Heart left ventricle (tissue), 16 donors: ENCODE measurements around the gene NPHP3. TPM values are rescaled to one million over a fixed set of nuclear protein-coding genes. Genes with fewer than 3 reads are reported as not detected.
"Not testable (repeated sequence)": the region's sequence is repeated elsewhere in the genome, so short reads cannot be mapped to it uniquely, and the experiment has no call there.

Source experiments
- ATAC-seq, 4 donors: fragments of 200-7000 bp; cut with Tn5 transposase; one replicate each; pipeline ENCODE4 v1.9.1; 2020 to 2022; ENCODE audit warnings: moderate library complexity in 4 of 4, mild to moderate bottlenecking in 3 of 4, moderate number of reproducible peaks in 1 of 4
- DNase-seq, 5 donors: peaks; one replicate each; pipeline ENCODE4 v3.0.0-alpha.2; 2020
- H3K27ac ChIP-seq, 12 donors: fragments of 200-600 bp; sonication (generic) in 4 of 12; one replicate each; pipeline versions ENCODE4 v1.5.0 to v1.8.0; 2016 to 2022; ENCODE audit warnings: mild to moderate bottlenecking in 2 of 12
- H3K27me3 ChIP-seq, 9 donors: fragments of 200-600 bp; sonication (generic) in 2 of 9; one replicate each; pipeline versions ENCODE4 v1.5.1 to v1.8.0; 2016 to 2022; ENCODE audit warnings: mild to moderate bottlenecking in 3 of 9
- H3K36me3 ChIP-seq, 9 donors: fragments of 200-600 bp; sonication (generic) in 2 of 9; one replicate each; pipeline versions ENCODE4 v1.5.0 to v1.8.0; 2018 to 2022; ENCODE audit warnings: mild to moderate bottlenecking in 2 of 9
- H3K4me1 ChIP-seq, 12 donors: fragments of 200-600 bp; sonication (generic) in 4 of 12; one replicate each; pipeline versions ENCODE4 v1.5.0 to v1.8.0; 2016 to 2022; ENCODE audit warnings: mild to moderate bottlenecking in 3 of 12
- H3K4me3 ChIP-seq, 12 donors: fragments of 200-600 bp; sonication (generic) in 4 of 12; one replicate each; pipeline versions ENCODE4 v1.5.0 to v1.8.0; 2017 to 2022; ENCODE audit warnings: mild to moderate bottlenecking in 9 of 12, moderate library complexity in 4 of 12
- H3K9me3 ChIP-seq, 12 donors: fragments of 200-600 bp; sonication (generic) in 4 of 12; one replicate each; pipeline versions ENCODE4 v1.5.0 to v1.8.0; 2016 to 2022; ENCODE audit warnings: mild to moderate bottlenecking in 1 of 12
- CTCF ChIP-seq, 12 donors: fragments of 200-600 bp; sonication (generic) in 4 of 12; IDR thresholded peaks; one replicate each; pipeline versions ENCODE4 v1.5.0 to v1.8.0; 2018 to 2022; ENCODE audit warnings: antibody characterized with exemption in 12 of 12, mild to moderate bottlenecking in 5 of 12
- POLR2A ChIP-seq, 2 donors: fragments of 450-650 bp; IDR thresholded peaks; one replicate each; pipeline ENCODE4 v1.6.1; 2017; ENCODE audit warnings: antibody characterized with exemption in 2 of 2, mild to moderate bottlenecking in 2 of 2, moderate library complexity in 2 of 2
- WGBS, 4 donors: extraction: QIAGEN DNeasy Blood & Tissue Kit in 2 of 4; methylation state at CpG; one replicate each; pipeline versions ENCODE4 v1.1.5 to v1.1.7; 2013 to 2018; 5-methylcytosine and 5-hydroxymethylcytosine counted together
- intact Hi-C, 10 donors: fragments of 100-400 bp; cut with DNase I; formaldehyde crosslinking; loops; one replicate each; pipeline versions ENCODE4 v1.11.1 to v1.14.2; 2022
- polyA plus RNA-seq, 2 donors: library from polyadenylated mRNA; stranded (reverse); fragments of 200-250 nt; gene quantifications; one replicate each; pipeline ENCODE4 v1.2.3, GENCODE V29; 2013
- total RNA-seq, 9 donors: library from RNA; depleted of rRNA in 2 of 9; stranded (reverse); fragments of >200 nt in 2 of 9; fragmentation: NEBNext Ultra II Directional in 3 of 9; extraction: Animal tissue kit (Norgen Biotek cat#: 25700) in 3 of 9; gene quantifications; one replicate each; pipeline versions ENCODE4 v1.1.0 to v1.2.4, GENCODE V29; 2016 to 2023
- donor health status: ischemic (EF 13 %, LVEDD 7.1; RV severe dilation, severe dysfunction).
- donor health status: healthy with polysubstance abuse.
- donor health status: DM: no; HTN: yes; CAD: no.
- donor health status: DM: no; HTN: no; CAD: no.
- donor health status: ischemic (EF 25% LVEDD 6.9; RV normal size, moderate dysfunction).
- donor health status: ischemic (EF 25% LVEDD 5.7; RV mildly dilated, moderate dysfunction).
- donor health status: healthy.
- donor health status: DM: yes; HTN: yes; CAD: no.
- donor health status: ischemic (EF 35%, LVEDD 5.7; RV mildly dilated, moderate dysfunction).
- donor health status: nonischemic (EF 11% LVEDD 7.7; RV severe dilation, severe dysfunction).
- donor health status: DM: yes; HTN: yes; CAD: no.
- donor health status: PGD.
- donor health status: ischemic (EF 29% LVEDD 5.4; RV normal size, mild dysfunction).
- donor health status: nonischemic (EF 23%, LVEDD 6.1; RV moderate dilation, normal function).

The NPHP3 gene
- total and polyA plus RNA-seq, 11 donors, result 5.3 to 14.7 (median 10.9) TPM

DNA sequence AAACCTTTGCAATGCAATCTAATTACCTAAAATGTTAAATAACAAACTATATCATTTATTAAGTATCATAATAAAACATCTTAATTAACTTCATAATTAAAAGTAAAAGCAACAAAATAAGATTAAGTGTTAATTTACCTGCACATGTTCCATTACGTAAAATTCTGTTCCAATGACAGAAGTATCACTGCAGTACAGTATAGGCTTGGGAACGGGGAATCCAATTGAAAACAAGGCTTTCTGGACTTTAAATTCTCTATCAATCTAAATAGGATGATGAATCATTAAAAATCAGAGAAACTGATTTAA is 79.7 kb downstream of the NPHP3 start:
- ATAC-seq (no peak), DNase-seq (no peak)
- 58 to 66% (median 64%) methylated on average over 2 of the region's 2 CpGs for WGBS, 4 donors
- Histone ChIP-seq H3K9me3 (no peaks in the 10 kb centered on the region), H3K4me3 (no peak overlapping the region), H3K27me3 (no peaks in the 10 kb centered on the region), H3K36me3 (peaks cover 0 to 49% (median 23%) of the 10 kb centered on the region in 9 donors), H3K4me1 (peaks cover 0 to 6% (median 0%) of the 10 kb centered on the region in 12 donors), H3K27ac (no peak overlapping the region)
- TF ChIP-seq CTCF (IDR thresholded peaks at IDR 0.05) (peak in 1 of 12 donors; percentile 35), POLR2A (IDR thresholded peaks at IDR 0.05) (no peak)
- intact Hi-C loops, result loop anchor here in 9 of 10 donors (1.0 to 10.0 kb wide), 4 partner anchors 106 to 288 kb away; no protein-coding TSS in a partner anchor

DNA sequence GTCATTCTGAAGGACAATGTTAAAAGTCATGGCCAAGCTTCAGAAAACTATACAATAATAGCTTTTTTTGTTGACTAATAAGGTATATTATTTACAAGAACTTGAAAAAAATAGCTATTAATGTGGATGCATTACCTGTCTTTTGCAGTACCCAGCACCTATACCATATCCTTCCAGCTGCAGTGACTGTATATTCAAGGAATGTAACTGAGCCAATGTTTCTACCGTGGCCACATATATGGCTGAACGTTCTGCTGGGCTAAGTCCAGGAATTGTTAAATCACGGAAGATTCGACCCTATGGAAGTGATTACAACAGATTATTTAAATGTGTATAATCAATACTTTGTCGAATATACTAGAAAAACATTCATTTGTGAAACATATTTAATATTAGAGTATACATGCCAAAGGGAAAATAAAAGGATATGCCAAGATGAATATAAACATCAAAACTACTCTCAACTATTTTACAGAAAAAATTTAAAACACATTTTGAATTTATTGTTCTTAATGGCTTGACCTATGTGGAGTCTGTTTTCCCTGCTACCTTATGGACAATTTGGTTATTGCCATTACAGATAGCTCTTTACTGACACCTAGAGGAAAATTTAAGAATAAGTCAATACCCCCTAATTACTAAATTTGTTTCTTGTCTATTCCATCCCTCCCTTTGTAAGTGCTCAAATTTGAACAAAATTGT is 80.2 kb downstream of the NPHP3 start:
- no peak for DNase-seq
- TF ChIP-seq POLR2A (IDR thresholded peaks at IDR 0.05), result no peak
- TF ChIP-seq CTCF (IDR thresholded peaks at IDR 0.05), result peak; percentile 65 to 90 (median 82)
- Histone ChIP-seq H3K36me3 (peaks cover 0 to 54% (median 23%) of the 10 kb centered on the region in 9 donors), H3K4me1 (peaks cover 0 to 6% (median 0%) of the 10 kb centered on the region in 12 donors), H3K27me3 (no peaks in the 10 kb centered on the region), H3K4me3 (no peak overlapping the region), H3K9me3 (no peaks in the 10 kb centered on the region), H3K27ac (no peak overlapping the region)
- intact Hi-C loops, result loop anchor here (1.0 to 10.0 kb wide), 4 partner anchors 105 to 287 kb away; no protein-coding TSS in a partner anchor
- WGBS, 4 donors, result 62 to 68% (median 65%) methylated on average over 5 of the region's 5 CpGs
- peak in 2 of 4 donors; percentile 57 to 76 for ATAC-seq

DNA sequence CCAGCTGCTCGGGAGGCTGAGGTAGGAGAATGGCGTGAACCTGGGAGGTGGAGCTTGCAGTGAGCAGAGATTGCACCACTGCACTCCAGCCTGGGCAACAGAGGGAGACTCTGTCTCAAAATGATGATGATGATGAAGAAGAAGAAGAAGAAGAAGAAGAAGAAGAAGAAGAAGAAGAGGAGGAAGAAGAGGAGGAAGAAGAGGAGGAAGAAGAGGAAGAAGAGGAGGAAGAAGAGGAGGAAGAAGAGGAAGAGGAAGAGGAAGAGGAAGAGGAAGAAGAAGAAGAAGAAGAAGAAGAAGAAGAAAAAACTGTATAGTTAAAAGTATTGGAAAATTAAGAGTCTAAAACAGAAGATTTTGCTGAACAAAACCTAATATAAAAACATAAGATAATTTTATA is 80.8 kb downstream of the NPHP3 start:
- not testable (repeated sequence) for ATAC-seq, H3K27me3 ChIP-seq, H3K4me3 ChIP-seq, H3K27ac ChIP-seq, H3K9me3 ChIP-seq, H3K4me1 ChIP-seq, DNase-seq
- intact Hi-C loops, result loop anchor here in 2 of 10 donors (2.0 to 10.0 kb wide), 2 partner anchors 105 to 287 kb away; no protein-coding TSS in a partner anchor
- peaks cover 0 to 60% (median 27%) of the 10 kb centered on the region in 9 donors for H3K36me3 ChIP-seq
- WGBS, 4 donors, result 87 to 92% (median 89%) methylated on average over 2 of the region's 2 CpGs

DNA sequence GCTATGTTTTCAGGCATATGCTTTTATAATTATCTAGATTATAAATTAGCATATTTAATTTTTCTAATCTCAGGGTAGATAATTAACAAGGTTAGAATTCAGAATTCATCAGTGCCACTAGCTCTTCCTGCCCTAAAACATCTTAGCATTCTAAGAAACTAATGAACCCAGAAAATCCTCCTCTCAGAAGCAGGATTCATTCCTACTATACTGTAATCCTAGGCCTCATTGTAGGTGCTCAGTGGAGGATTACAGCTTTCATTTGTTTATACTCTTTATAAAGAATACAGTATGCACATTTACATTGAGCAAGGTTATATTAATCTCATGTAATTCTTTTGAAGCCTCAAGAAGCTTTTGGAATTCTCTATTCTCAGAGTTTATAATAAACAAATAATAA is 83.5 kb downstream of the NPHP3 start:
- TF ChIP-seq POLR2A (IDR thresholded peaks at IDR 0.05) (no peak), CTCF (IDR thresholded peaks at IDR 0.05) (no peak)
- DNase-seq (no peak), ATAC-seq (no peak)
- Histone ChIP-seq H3K4me3 (no peak overlapping the region), H3K4me1 (peaks cover 0 to 7% (median 0%) of the 10 kb centered on the region in 12 donors), H3K27me3 (no peaks in the 10 kb centered on the region), H3K27ac (no peak overlapping the region), H3K36me3 (peaks cover 0 to 72% (median 29%) of the 10 kb centered on the region in 9 donors), H3K9me3 (no peaks in the 10 kb centered on the region)
- intact Hi-C loops, result no loop called here
